Fibroblast of mammary gland (primary cell): ENCODE results near the gene TRIP4.

Experiments used
- DNase-seq: peaks from one replicate; pipeline ENCODE4 v3.0.0-alpha.2; 2010; ENCODE audit warnings: low read depth
- H3K4me3 ChIP-seq: 2 replicates; pipeline ENCODE4 v1.5.1; 2011; ENCODE audit warnings: low read depth, mild to moderate bottlenecking, low read length, moderate library complexity; ENCODE audit not compliant: control insufficient read depth
- TF ChIP-seq, protein P1 (sequence below): conservative IDR thresholded peaks from 2 replicates; pipeline ENCODE4 v1.5.1; 2011; ENCODE audit warnings: low read depth, low read length, inconsistent platforms; ENCODE audit not compliant: control insufficient read depth, insufficient read depth

TRIP4 gene

GRCh38 chr15:64444836-64445235, 57.2 kb downstream of the TRIP4 start:
- TF ChIP-seq, protein P1, sequence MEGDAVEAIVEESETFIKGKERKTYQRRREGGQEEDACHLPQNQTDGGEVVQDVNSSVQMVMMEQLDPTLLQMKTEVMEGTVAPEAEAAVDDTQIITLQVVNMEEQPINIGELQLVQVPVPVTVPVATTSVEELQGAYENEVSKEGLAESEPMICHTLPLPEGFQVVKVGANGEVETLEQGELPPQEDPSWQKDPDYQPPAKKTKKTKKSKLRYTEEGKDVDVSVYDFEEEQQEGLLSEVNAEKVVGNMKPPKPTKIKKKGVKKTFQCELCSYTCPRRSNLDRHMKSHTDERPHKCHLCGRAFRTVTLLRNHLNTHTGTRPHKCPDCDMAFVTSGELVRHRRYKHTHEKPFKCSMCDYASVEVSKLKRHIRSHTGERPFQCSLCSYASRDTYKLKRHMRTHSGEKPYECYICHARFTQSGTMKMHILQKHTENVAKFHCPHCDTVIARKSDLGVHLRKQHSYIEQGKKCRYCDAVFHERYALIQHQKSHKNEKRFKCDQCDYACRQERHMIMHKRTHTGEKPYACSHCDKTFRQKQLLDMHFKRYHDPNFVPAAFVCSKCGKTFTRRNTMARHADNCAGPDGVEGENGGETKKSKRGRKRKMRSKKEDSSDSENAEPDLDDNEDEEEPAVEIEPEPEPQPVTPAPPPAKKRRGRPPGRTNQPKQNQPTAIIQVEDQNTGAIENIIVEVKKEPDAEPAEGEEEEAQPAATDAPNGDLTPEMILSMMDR, result no peak
- no peak for DNase-seq
- no peak overlapping the region for H3K4me3 ChIP-seq

DNA sequence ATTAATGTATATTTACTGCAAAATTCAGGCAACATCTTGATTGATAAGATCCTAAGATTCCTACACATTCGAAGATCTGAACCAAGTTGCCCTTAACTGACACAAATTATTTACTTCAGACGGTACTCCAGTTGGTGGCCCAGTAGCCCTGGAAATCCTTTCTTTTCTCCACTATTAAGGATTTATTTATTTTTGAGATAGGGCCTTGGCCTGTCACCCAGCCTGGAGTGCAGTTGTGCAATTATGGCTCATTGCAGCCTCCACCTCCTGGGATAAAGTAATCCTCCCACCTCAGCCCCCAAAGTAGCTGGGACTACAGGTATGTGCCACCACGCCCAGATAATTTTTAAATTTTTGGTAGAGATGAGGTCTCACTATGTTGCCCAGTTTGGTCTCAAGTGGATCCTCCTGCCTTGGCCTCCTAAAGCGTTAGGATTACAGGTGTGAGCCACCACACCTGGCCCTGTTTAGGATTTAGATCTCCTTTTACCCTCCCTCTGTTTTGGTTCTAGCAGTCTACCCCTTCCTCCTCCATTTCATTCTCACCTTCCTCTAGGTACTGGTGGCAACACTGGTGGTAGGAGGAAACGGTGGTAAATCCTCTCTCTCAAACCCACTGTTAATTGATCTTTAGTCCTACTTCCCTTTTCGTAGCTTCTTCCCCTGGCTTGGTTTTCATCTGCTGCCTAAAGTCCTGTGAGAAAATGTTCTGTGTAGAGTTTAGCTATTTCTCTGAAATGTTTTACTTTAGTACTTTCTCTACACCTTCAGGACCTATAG, 60.1 kb downstream of the TRIP4 start:
- no peak for DNase-seq
- no peak overlapping the region for H3K4me3 ChIP-seq
- TF ChIP-seq, protein P1, result no peak

DNA sequence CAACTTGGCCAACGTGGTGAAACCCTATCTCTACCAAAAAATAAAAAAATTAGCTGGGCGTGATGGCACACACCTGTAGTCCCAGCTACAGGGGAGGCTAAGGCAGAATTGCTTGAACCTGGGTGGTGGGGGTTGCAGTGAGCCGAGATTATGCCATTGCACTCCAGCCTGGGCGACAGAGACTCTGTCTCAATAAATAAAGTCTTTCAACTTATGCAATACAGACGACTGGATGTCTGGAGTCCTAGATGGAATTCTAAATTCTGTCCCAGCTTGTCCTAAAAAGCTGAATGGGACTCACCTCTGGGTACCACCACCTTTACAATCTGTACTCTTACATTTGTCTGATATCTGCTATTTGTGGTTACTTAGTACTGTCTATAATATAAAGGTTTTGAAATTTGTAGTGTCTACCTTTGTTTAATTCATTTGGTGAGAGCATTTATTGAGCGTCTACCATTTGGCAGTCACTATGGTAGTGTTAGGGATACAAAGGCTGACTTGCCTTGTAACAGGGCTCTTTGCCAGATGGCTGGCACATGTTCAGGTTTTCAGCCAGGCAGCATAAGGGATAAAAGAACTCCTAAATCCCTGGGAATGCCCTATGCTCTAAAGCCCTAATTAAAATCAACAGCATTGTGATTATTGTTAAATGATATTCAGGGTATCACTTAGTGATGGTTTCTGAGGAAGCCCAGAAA, 65.5 kb downstream of the TRIP4 start:
- TF ChIP-seq, protein P1, result no peak
- DNase-seq, result no peak

DNA sequence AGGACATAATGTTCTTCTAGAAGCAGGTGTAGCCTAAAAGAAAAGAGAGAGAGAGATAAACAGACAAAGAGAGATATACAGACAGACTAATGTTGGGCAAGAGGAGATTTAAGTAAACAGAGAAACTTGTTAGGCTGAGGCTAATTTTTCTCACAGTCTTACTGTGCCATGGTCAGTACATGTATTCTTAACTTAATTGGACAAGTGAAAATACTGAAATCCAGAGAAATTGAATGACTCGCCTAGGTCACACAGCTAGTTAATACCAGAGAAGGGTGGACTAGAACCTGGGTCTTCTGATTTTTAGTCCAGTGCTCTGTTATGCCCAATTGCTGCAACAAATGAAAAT, 66.0 kb downstream of the TRIP4 start:
- TF ChIP-seq, protein P1, result no peak
- no peak for DNase-seq
- H3K4me3 ChIP-seq, result no peak overlapping the region

More for the DNA sequence above, 65.5 kb downstream of the TRIP4 start:
- H3K4me3 ChIP-seq, result no peak overlapping the region

GRCh38 chr15:64454282-64454681, 66.6 kb downstream of the TRIP4 start:
- TF ChIP-seq, protein P1, result no peak
- no peak for DNase-seq
- no peak overlapping the region for H3K4me3 ChIP-seq

GRCh38 chr15:64455961-64456371, 68.3 kb downstream of the TRIP4 start:
- DNase-seq, result no peak
- H3K4me3 ChIP-seq, result no peak overlapping the region
- TF ChIP-seq, protein P1, result no peak
